Liver (tissue), 9 donors: Measurements from ENCODE around the gene RNF6. TPM values are rescaled to one million over a fixed set of nuclear protein-coding genes. Genes with fewer than 3 reads are reported as not detected.
A peak's percentile ranks its signal among the peaks of the same experiment; 100 is the strongest.

Experiments used
- DNase-seq: peaks from one replicate; pipeline ENCODE4 v3.0.0-alpha.2; 2017; ENCODE audit warnings: low spot score
- H3K27ac ChIP-seq, 2 donors: one replicate each; pipeline ENCODE4 v1.7.0; 2013; ENCODE audit warnings: inconsistent platforms in 2 of 2, low read length in 2 of 2, control low read depth in 1 of 2, low read depth in 1 of 2, mild to moderate bottlenecking in 1 of 2
- H3K27me3 ChIP-seq, 4 donors: one replicate each; pipeline versions ENCODE4 v1.6.1 to v1.7.0; 2013; ENCODE audit warnings: low read length in 3 of 4, inconsistent platforms in 1 of 4, mild to moderate bottlenecking in 1 of 4, moderate library complexity in 1 of 4; ENCODE audit not compliant: control insufficient read depth in 4 of 4, insufficient read depth in 4 of 4
- H3K36me3 ChIP-seq, 4 donors: one replicate each; pipeline versions ENCODE4 v1.6.1 to v1.7.0; 2013; ENCODE audit warnings: low read length in 3 of 4, mild to moderate bottlenecking in 3 of 4, low read depth in 1 of 4, moderate library complexity in 1 of 4; ENCODE audit not compliant: control insufficient read depth in 4 of 4, insufficient read depth in 3 of 4
- H3K4me1 ChIP-seq, 4 donors: one replicate each; pipeline versions ENCODE4 v1.6.1 to v1.7.0; 2013; ENCODE audit warnings: low read length in 3 of 4, mild to moderate bottlenecking in 3 of 4, moderate library complexity in 1 of 4; ENCODE audit not compliant: control insufficient read depth in 4 of 4, insufficient read depth in 4 of 4
- H3K4me3 ChIP-seq, 3 donors: one replicate each; pipeline versions ENCODE4 v1.6.1 to v1.7.0; 2013; ENCODE audit warnings: low read length in 3 of 3, control low read depth in 1 of 3, low read depth in 1 of 3, mild to moderate bottlenecking in 1 of 3
- H3K9ac ChIP-seq, 2 donors: one replicate each; pipeline ENCODE4 v1.7.0; 2013; ENCODE audit warnings: low read length in 2 of 2, mild to moderate bottlenecking in 2 of 2, moderate library complexity in 2 of 2, control low read depth in 1 of 2, low read depth in 1 of 2
- H3K9me3 ChIP-seq, 4 donors: one replicate each; pipeline versions ENCODE4 v1.6.1 to v1.7.0; 2013; ENCODE audit warnings: low read length in 3 of 4; ENCODE audit not compliant: control insufficient read depth in 4 of 4
- EGR1 ChIP-seq, 2 donors: IDR thresholded peaks; 2 replicates each; pipeline ENCODE4 v1.6.1; 2016 to 2018; ENCODE audit warnings: antibody characterized with exemption in 2 of 2, low read depth in 2 of 2
- FOXA1 ChIP-seq: IDR thresholded peaks from 2 replicates; pipeline ENCODE4 v1.6.1; 2016; ENCODE audit warnings: antibody characterized with exemption
- FOXA2 ChIP-seq: IDR thresholded peaks from 2 replicates; pipeline ENCODE4 v1.6.1; 2016; ENCODE audit warnings: antibody characterized with exemption
- GABPA ChIP-seq, 2 donors: IDR thresholded peaks in 1 of 2; conservative IDR thresholded peaks in 1 of 2; 2 replicates each; pipeline ENCODE4 v1.6.1; 2016; ENCODE audit warnings: antibody characterized with exemption in 2 of 2, mild to moderate bottlenecking in 1 of 2, moderate library complexity in 1 of 2
- HNF4A ChIP-seq, 2 donors: conservative IDR thresholded peaks; 2 replicates each; pipeline ENCODE4 v1.6.1; 2016; ENCODE audit warnings: antibody characterized with exemption in 2 of 2, mild to moderate bottlenecking in 2 of 2
- HNF4G ChIP-seq: IDR thresholded peaks from 2 replicates; pipeline ENCODE4 v1.6.1; 2016; ENCODE audit warnings: antibody characterized with exemption
- JUND ChIP-seq, 2 donors: IDR thresholded peaks; 2 replicates each; pipeline ENCODE4 v1.6.1; 2016; ENCODE audit warnings: antibody characterized with exemption in 2 of 2
- NR2F2 ChIP-seq: IDR thresholded peaks from 2 replicates; pipeline ENCODE4 v1.6.1; 2016; ENCODE audit warnings: antibody characterized with exemption
- RAD21 ChIP-seq, 2 donors: IDR thresholded peaks; 2 replicates each; pipeline ENCODE4 v1.6.1; 2016; ENCODE audit warnings: antibody characterized with exemption in 2 of 2, mild to moderate bottlenecking in 2 of 2
- RXRA ChIP-seq, 2 donors: IDR thresholded peaks; 2 replicates each; pipeline ENCODE4 v1.6.1; 2017 to 2018; ENCODE audit warnings: antibody characterized with exemption in 2 of 2, mild to moderate bottlenecking in 1 of 2
- SP1 ChIP-seq: IDR thresholded peaks from 2 replicates; pipeline ENCODE4 v1.6.1; 2018; ENCODE audit warnings: antibody characterized with exemption, mild to moderate bottlenecking
- TAF1 ChIP-seq: conservative IDR thresholded peaks from 2 replicates; pipeline ENCODE4 v1.6.1; 2016; ENCODE audit warnings: antibody characterized with exemption, mild to moderate bottlenecking
- YY1 ChIP-seq: IDR thresholded peaks from 2 replicates; pipeline ENCODE4 v1.6.1; 2016; ENCODE audit warnings: antibody characterized with exemption, mild to moderate bottlenecking
- WGBS: extraction: QIAGEN DNeasy Blood & Tissue Kit; methylation state at CpG from one replicate; pipeline ENCODE4 v1.1.7; 2013; 5-methylcytosine and 5-hydroxymethylcytosine counted together
- polyA plus RNA-seq, 2 donors: library from polyadenylated mRNA; stranded (reverse) in 1 of 2; unstranded in 1 of 2; fragments of 200-250 nt in 1 of 2; fragments of >200 nt in 1 of 2; fragmentation: Nextera tagmentation in 1 of 2; extraction: Ambion mirVana in 1 of 2; gene quantifications; one replicate each; pipeline versions ENCODE4 v1.2.1 to v1.2.3, GENCODE V29; 2013 to 2015
- total RNA-seq, 2 donors: library from RNA; depleted of rRNA; stranded (reverse); fragments of >200 nt; gene quantifications; one replicate each; pipeline ENCODE4 v1.2.3, GENCODE V29; 2014
- TF ChIP-seq, protein P1 (sequence below): fragments of 150-350 bp; IDR thresholded peaks from 2 replicates; pipeline ENCODE4 v1.5.1; 2017; ENCODE audit warnings: improper control_type of control experiment, low read depth, low read length; ENCODE audit not compliant: missing input control
- TF ChIP-seq, protein P2 (sequence below): IDR thresholded peaks from 2 replicates; pipeline ENCODE4 v1.6.1; 2016; ENCODE audit warnings: antibody characterized with exemption, mild to moderate bottlenecking
- TF ChIP-seq, protein P3 (sequence below): IDR thresholded peaks from 2 replicates; pipeline ENCODE4 v1.6.1; 2016; ENCODE audit warnings: antibody characterized with exemption
- TF ChIP-seq, protein P4 (sequence below): IDR thresholded peaks from 2 replicates; pipeline ENCODE4 v1.6.1; 2016; ENCODE audit warnings: antibody characterized with exemption
- TF ChIP-seq, protein P5 (sequence below): IDR thresholded peaks from 2 replicates; pipeline ENCODE4 v1.6.1; 2016; ENCODE audit warnings: antibody characterized with exemption
- donor health status: healthy.
- donor health status: healthy.
- donor health status: healthy.
- donor health status: healthy.
- donor health status: healthy.

The RNF6 gene
- total and polyA plus RNA-seq, 4 donors: 8.1 to 21.9 (median 14.8) TPM

DNA sequence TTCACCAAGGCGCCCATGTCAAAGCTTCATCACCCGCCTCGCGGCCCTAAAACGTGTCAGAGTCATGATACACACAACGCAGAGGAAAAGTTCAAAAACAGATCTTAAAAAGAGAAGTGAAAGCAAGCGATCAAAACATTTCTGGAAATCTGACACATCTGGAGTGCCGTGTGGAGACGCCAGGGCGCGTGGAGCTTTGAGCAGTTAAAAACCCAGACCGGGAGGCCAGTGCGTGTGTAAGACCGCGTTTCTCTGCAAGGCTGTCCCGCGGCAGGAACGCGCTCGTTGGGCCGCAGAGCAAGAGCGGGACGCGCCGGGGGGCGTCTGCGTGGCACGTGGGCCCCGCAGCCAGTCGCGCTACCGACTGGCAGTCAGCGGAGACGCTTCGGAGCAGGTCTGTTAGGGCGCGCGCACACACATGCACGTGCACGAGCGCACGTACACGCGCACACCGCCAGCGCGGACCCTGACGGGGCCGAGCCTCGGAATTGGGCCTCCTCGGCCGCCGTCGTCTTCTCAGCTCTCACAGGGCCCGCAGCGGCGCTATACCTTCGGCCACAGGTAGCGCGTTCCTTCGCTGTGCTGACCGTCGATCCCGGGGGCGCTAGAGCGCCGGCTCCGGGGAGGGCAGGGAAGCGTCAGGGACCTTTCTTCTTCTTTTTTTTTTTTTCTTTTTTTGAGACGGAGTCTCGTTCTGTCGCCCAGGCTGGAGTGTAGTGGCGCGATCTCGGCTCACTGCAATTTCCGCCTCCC lies 35.8 kb downstream of the RNF6 start:
- peak overlapping the region; percentile 70 to 88 for H3K9ac ChIP-seq
- TF ChIP-seq SP1: peak; percentile 51
- TF ChIP-seq RXRA (IDR thresholded peaks at IDR 0.05): no peak
- TF ChIP-seq, protein P1, sequence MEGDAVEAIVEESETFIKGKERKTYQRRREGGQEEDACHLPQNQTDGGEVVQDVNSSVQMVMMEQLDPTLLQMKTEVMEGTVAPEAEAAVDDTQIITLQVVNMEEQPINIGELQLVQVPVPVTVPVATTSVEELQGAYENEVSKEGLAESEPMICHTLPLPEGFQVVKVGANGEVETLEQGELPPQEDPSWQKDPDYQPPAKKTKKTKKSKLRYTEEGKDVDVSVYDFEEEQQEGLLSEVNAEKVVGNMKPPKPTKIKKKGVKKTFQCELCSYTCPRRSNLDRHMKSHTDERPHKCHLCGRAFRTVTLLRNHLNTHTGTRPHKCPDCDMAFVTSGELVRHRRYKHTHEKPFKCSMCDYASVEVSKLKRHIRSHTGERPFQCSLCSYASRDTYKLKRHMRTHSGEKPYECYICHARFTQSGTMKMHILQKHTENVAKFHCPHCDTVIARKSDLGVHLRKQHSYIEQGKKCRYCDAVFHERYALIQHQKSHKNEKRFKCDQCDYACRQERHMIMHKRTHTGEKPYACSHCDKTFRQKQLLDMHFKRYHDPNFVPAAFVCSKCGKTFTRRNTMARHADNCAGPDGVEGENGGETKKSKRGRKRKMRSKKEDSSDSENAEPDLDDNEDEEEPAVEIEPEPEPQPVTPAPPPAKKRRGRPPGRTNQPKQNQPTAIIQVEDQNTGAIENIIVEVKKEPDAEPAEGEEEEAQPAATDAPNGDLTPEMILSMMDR: peak; percentile 48
- no peak for TF ChIP-seq FOXA1
- peak; percentile 83 for TF ChIP-seq YY1
- TF ChIP-seq RAD21 (IDR thresholded peaks at IDR 0.05): peak; percentile 29 to 60
- peak; percentile 60 to 65 for TF ChIP-seq HNF4A (conservative IDR thresholded peaks at IDR 0.05)
- no peak for TF ChIP-seq FOXA2
- TF ChIP-seq, protein P2, sequence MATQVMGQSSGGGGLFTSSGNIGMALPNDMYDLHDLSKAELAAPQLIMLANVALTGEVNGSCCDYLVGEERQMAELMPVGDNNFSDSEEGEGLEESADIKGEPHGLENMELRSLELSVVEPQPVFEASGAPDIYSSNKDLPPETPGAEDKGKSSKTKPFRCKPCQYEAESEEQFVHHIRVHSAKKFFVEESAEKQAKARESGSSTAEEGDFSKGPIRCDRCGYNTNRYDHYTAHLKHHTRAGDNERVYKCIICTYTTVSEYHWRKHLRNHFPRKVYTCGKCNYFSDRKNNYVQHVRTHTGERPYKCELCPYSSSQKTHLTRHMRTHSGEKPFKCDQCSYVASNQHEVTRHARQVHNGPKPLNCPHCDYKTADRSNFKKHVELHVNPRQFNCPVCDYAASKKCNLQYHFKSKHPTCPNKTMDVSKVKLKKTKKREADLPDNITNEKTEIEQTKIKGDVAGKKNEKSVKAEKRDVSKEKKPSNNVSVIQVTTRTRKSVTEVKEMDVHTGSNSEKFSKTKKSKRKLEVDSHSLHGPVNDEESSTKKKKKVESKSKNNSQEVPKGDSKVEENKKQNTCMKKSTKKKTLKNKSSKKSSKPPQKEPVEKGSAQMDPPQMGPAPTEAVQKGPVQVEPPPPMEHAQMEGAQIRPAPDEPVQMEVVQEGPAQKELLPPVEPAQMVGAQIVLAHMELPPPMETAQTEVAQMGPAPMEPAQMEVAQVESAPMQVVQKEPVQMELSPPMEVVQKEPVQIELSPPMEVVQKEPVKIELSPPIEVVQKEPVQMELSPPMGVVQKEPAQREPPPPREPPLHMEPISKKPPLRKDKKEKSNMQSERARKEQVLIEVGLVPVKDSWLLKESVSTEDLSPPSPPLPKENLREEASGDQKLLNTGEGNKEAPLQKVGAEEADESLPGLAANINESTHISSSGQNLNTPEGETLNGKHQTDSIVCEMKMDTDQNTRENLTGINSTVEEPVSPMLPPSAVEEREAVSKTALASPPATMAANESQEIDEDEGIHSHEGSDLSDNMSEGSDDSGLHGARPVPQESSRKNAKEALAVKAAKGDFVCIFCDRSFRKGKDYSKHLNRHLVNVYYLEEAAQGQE: peak; percentile 32
- TF ChIP-seq EGR1 (IDR thresholded peaks at IDR 0.05; ENCODE audit: low read depth in 2 of 2): no peak
- no peak for TF ChIP-seq NR2F2
- TF ChIP-seq, protein P3, sequence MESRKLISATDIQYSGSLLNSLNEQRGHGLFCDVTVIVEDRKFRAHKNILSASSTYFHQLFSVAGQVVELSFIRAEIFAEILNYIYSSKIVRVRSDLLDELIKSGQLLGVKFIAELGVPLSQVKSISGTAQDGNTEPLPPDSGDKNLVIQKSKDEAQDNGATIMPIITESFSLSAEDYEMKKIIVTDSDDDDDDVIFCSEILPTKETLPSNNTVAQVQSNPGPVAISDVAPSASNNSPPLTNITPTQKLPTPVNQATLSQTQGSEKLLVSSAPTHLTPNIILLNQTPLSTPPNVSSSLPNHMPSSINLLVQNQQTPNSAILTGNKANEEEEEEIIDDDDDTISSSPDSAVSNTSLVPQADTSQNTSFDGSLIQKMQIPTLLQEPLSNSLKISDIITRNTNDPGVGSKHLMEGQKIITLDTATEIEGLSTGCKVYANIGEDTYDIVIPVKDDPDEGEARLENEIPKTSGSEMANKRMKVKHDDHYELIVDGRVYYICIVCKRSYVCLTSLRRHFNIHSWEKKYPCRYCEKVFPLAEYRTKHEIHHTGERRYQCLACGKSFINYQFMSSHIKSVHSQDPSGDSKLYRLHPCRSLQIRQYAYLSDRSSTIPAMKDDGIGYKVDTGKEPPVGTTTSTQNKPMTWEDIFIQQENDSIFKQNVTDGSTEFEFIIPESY: peak; percentile 82
- TF ChIP-seq HNF4G: no peak
- TF ChIP-seq, protein P4, sequence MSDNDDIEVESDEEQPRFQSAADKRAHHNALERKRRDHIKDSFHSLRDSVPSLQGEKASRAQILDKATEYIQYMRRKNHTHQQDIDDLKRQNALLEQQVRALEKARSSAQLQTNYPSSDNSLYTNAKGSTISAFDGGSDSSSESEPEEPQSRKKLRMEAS: peak; percentile 48
- TF ChIP-seq TAF1: peak; percentile 60
- no peak for TF ChIP-seq JUND (IDR thresholded peaks at IDR 0.05)
- TF ChIP-seq GABPA (IDR thresholded peaks at IDR 0.05 in 1 of 2, conservative IDR thresholded peaks at IDR 0.05 in 1 of 2): peak in 1 of 2 donors; percentile 30
- TF ChIP-seq, protein P5, sequence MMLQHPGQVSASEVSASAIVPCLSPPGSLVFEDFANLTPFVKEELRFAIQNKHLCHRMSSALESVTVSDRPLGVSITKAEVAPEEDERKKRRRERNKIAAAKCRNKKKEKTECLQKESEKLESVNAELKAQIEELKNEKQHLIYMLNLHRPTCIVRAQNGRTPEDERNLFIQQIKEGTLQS: no peak
- peak overlapping the region; percentile 95 to 96 for H3K27ac ChIP-seq
- H3K4me1 ChIP-seq: peaks cover 0 to 12% (median 6%) of the 10 kb centered on the region in 4 donors
- H3K36me3 ChIP-seq: no peaks in the 10 kb centered on the region
- no peaks in the 10 kb centered on the region for H3K9me3 ChIP-seq
- peak; percentile 89 for DNase-seq
- H3K4me3 ChIP-seq: peak overlapping the region; percentile 53 to 92 (median 90)
- 1% methylated on average over 76 of the region's 76 CpGs for WGBS
- no peaks in the 10 kb centered on the region for H3K27me3 ChIP-seq
